IMR-90 (cell line): Measurements from ENCODE around the gene ZYG11A. TPM values are rescaled to one million over a fixed set of nuclear protein-coding genes. Genes with fewer than 3 reads are reported as not detected.

Experiments
- ATAC-seq: fragments of 200-7000 bp; cut with Tn5 transposase; 2 replicates; pipeline ENCODE4 v1.9.1; 2020; ENCODE audit warnings: low read depth, mild to moderate bottlenecking, moderate library complexity
- BruUV-seq: library from RNA; stranded (reverse); fragments of 400-500 nt; replicated peaks from 2 replicates; lab custom pipeline; 2021; lab: Mats Ljungman, UMichigan
- CTCF ChIA-PET: fragments of 300-600 bp; formaldehyde crosslinking; extraction: SDS; loops from one replicate; lab custom pipeline; 2021; ENCODE audit warnings: antibody characterized with exemption; lab: Yijun Ruan, JAX
- POLR2A ChIA-PET: fragments of 300-600 bp; sonication (Branson Sonifier 250); formaldehyde crosslinking; loops from one replicate; lab custom pipeline; 2022; ENCODE audit warnings: antibody characterized with exemption; ENCODE audit not compliant: unreplicated experiment; lab: Charles Lee
- DNase-seq: peaks from one replicate; pipeline ENCODE4 v3.0.0; 2013
- H2AFZ ChIP-seq: replicated peaks from 2 replicates; pipeline ENCODE3; 2013; ENCODE audit warnings: low read length, mild to moderate bottlenecking; ENCODE audit not compliant: poor library complexity
- H2AK5ac ChIP-seq: 2 replicates; pipeline ENCODE4 v1.6.1; 2013; ENCODE audit warnings: low read depth, low read length, inconsistent platforms
- H2AK9ac ChIP-seq: replicated peaks from 2 replicates; pipeline ENCODE3; 2013; ENCODE audit warnings: mild to moderate bottlenecking, low read depth, low read length, moderate library complexity; ENCODE audit not compliant: poor library complexity
- H2BK120ac ChIP-seq: 2 replicates; pipeline ENCODE4 v1.6.1; 2013; ENCODE audit warnings: low read depth, low read length, inconsistent platforms
- H2BK15ac ChIP-seq: 3 replicates; pipeline ENCODE4 v1.6.1; 2013; ENCODE audit warnings: low read depth, low read length, inconsistent platforms
- H2BK20ac ChIP-seq: 2 replicates; pipeline ENCODE4 v1.6.1; 2013; ENCODE audit warnings: low read depth, mild to moderate bottlenecking, inconsistent platforms, low read length, moderate library complexity
- H2BK5ac ChIP-seq: 2 replicates; pipeline ENCODE4 v1.6.1; 2013; ENCODE audit warnings: mild to moderate bottlenecking, low read depth, low read length, inconsistent platforms; ENCODE audit not compliant: poor library complexity, severe bottlenecking
- H3K14ac ChIP-seq: replicated peaks from 2 replicates; pipeline ENCODE4 v1.6.1; 2013; ENCODE audit warnings: low read depth, low read length, inconsistent platforms
- H3K18ac ChIP-seq: 2 replicates; pipeline ENCODE4 v1.6.1; 2013; ENCODE audit warnings: low read depth, low read length, control low read depth
- H3K23ac ChIP-seq: 2 replicates; pipeline ENCODE4 v1.6.1; 2013; ENCODE audit warnings: low read depth, low read length, inconsistent platforms
- H3K27ac ChIP-seq: 2 replicates; pipeline ENCODE4 v1.5.1; 2013; ENCODE audit warnings: mild to moderate bottlenecking, control low read depth, low read length; ENCODE audit not compliant: insufficient read depth
- H3K27me3 ChIP-seq: 2 replicates; pipeline ENCODE4 v1.6.1; 2013; ENCODE audit warnings: low read length; ENCODE audit not compliant: control insufficient read depth, insufficient read depth
- H3K36me3 ChIP-seq: 2 replicates; pipeline ENCODE4 v1.6.1; 2013; ENCODE audit warnings: low read length, mixed read lengths; ENCODE audit not compliant: control insufficient read depth, insufficient read depth
- H3K4ac ChIP-seq: 2 replicates; pipeline ENCODE4 v1.6.1; 2013; ENCODE audit warnings: low read depth, low read length, inconsistent platforms
- H3K4me1 ChIP-seq: 2 replicates; pipeline ENCODE4 v1.6.1; 2013; ENCODE audit warnings: low read length, mixed read lengths; ENCODE audit not compliant: control insufficient read depth, insufficient read depth
- H3K4me2 ChIP-seq: 2 replicates; pipeline ENCODE4 v1.6.1; 2013; ENCODE audit warnings: low read depth, mild to moderate bottlenecking, control low read depth, low read length, moderate library complexity
- H3K4me3 ChIP-seq: 2 replicates; pipeline ENCODE4 v1.5.1; 2013; ENCODE audit warnings: low read depth, mild to moderate bottlenecking, control low read depth, low read length, moderate library complexity; ENCODE audit not compliant: insufficient read depth
- H3K56ac ChIP-seq: 2 replicates; pipeline ENCODE4 v1.6.1; 2013; ENCODE audit warnings: low read length, inconsistent platforms; ENCODE audit not compliant: insufficient read depth; ENCODE audit errors: extremely low read depth
- H3K79me1 ChIP-seq, 2 experiments: 2 replicates each; pipeline ENCODE4 v1.6.1; 2013; ENCODE audit warnings: low read length in 2 of 2, inconsistent platforms in 1 of 2, low read depth in 1 of 2
- H3K9ac ChIP-seq: 2 replicates; pipeline ENCODE4 v1.6.1; 2013; ENCODE audit warnings: low read depth, low read length, control low read depth
- H3K9me1 ChIP-seq: 2 replicates; pipeline ENCODE4 v1.6.1; 2013; ENCODE audit warnings: low read length, inconsistent platforms; ENCODE audit not compliant: insufficient read depth
- H3K9me3 ChIP-seq: 2 replicates; pipeline ENCODE4 v1.6.1; 2013; ENCODE audit warnings: low read length; ENCODE audit not compliant: control insufficient read depth, insufficient read depth
- H4K20me1 ChIP-seq: 2 replicates; pipeline ENCODE4 v1.6.1; 2013; ENCODE audit warnings: low read length, inconsistent platforms; ENCODE audit not compliant: insufficient read depth
- H4K5ac ChIP-seq: 2 replicates; pipeline ENCODE4 v1.6.1; 2013; ENCODE audit warnings: mild to moderate bottlenecking, low read depth, low read length, control low read depth
- H4K8ac ChIP-seq, 2 experiments: 2 replicates each; pipeline ENCODE4 v1.6.1; 2013; ENCODE audit warnings: low read depth in 2 of 2, low read length in 2 of 2, control low read depth in 1 of 2, inconsistent platforms in 1 of 2
- H4K91ac ChIP-seq: 2 replicates; pipeline ENCODE4 v1.6.1; 2013; ENCODE audit warnings: low read depth, low read length, inconsistent platforms; ENCODE audit not compliant: insufficient read depth
- MAFK ChIP-seq: IDR thresholded peaks from 2 replicates; pipeline ENCODE4 v1.6.1; 2012; ENCODE audit warnings: low read depth, low read length, improper control_type of control experiment
- MAZ ChIP-seq: IDR thresholded peaks from 2 replicates; pipeline ENCODE4 v1.6.1; 2012; ENCODE audit warnings: low read depth, mild to moderate bottlenecking, low read length, improper control_type of control experiment, moderate library complexity, borderline replicate concordance
- MXI1 ChIP-seq: IDR thresholded peaks from 2 replicates; pipeline ENCODE4 v1.6.1; 2012; ENCODE audit warnings: low read depth, mild to moderate bottlenecking, low read length, moderate library complexity, borderline replicate concordance
- POLR2A ChIP-seq: IDR thresholded peaks from 2 replicates; pipeline ENCODE4 v1.6.1; 2012; ENCODE audit warnings: mild to moderate bottlenecking, low read depth, low read length
- RCOR1 ChIP-seq: IDR thresholded peaks from 2 replicates; pipeline ENCODE4 v1.6.1; 2012; ENCODE audit warnings: mild to moderate bottlenecking, low read length, improper control_type of control experiment; ENCODE audit not compliant: insufficient replicate concordance
- SMC3 ChIP-seq: fragments of 150-350 bp; IDR thresholded peaks from 2 replicates; pipeline ENCODE4 v1.6.1; 2016; ENCODE audit warnings: low read depth, mild to moderate bottlenecking, antibody characterized with exemption, low read length, moderate library complexity
- WGBS, 2 experiments: methylation state at CpG; one replicate each; pipeline versions ENCODE4 v1.1.5 to v1.1.7; 2013; ENCODE audit warnings: missing lambda C conversion rate in 2 of 2; ENCODE audit not compliant: insufficient read length in 1 of 2; ENCODE audit errors: extremely low coverage in 2 of 2; 5-methylcytosine and 5-hydroxymethylcytosine counted together
- dilution Hi-C: fragments of 300-500 bp; cut with HindIII; formaldehyde crosslinking; loops from one replicate; pipeline ENCODE4 v1.14.3; 2018; ENCODE audit warnings: low sequenced_read_pairs; ENCODE audit not compliant: unreplicated experiment
- in situ Hi-C: fragments of 300-500 bp; cut with MboI; formaldehyde crosslinking; loops from 3 replicates; pipeline ENCODE4 v1.14.3; 2019; ENCODE audit warnings: low sequenced_read_pairs, inconsistent platforms, mixed read lengths
- intact Hi-C: fragments of 100-400 bp; cut with micrococcal nuclease; formaldehyde crosslinking; loops from 2 replicates; pipeline ENCODE4 v1.10.0; 2022
- polyA plus RNA-seq, 3 experiments: library from polyadenylated mRNA; depleted of rRNA; stranded (reverse); fragments of >200 nt; gene quantifications; 2 replicates each; pipeline ENCODE4 v1.2.3, GENCODE V29; 2012; ENCODE audit warnings: low replicate concordance in 1 of 3
- total RNA-seq: library from RNA; depleted of rRNA; stranded (reverse); fragments of >200 nt; gene quantifications from 2 replicates; pipeline ENCODE4 v1.2.3, GENCODE V29; 2012

ZYG11A gene
- total and polyA plus RNA-seq, 2 of the 4 experiments (the other 2 are of a cell fraction), result 0.63 to 2.0 TPM

DNA sequence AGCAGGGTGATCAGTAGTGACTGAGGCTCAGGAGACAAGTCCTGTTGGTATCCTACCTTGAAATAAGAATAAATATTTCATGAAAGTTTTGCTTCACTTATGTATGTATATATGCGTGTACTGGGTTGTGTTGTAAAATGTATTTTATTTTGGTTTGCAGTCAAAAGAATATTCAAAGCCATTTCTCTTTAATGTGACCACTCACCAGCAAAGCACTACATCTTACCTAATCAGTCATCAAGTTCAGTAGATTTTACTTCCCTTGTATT is 95.6 kb downstream of the ZYG11A start:
- DNase-seq (no peak), ATAC-seq (no peak)
- in situ Hi-C loops (no loop called here), dilution Hi-C loops (no loop called here), intact Hi-C loops (no loop called here)
- Histone ChIP-seq H3K23ac (no peak overlapping the region), H3K4ac (no peak overlapping the region), H2BK20ac (no peak overlapping the region), H3K4me1 (peaks cover 2% of the 10 kb centered on the region; the same call in 1 of the 2 replicates), H4K20me1 (no peaks in the 10 kb centered on the region), H3K79me1 (peaks cover 11 to 16% of the 10 kb centered on the region in 2 experiments; a peak in 3 of 4 replicates), H2AK9ac (no peak overlapping the region), H3K4me3 (no peak overlapping the region), H3K4me2 (no peak overlapping the region), H2AFZ (no peak overlapping the region), H3K27me3 (no peaks in the 10 kb centered on the region), H2BK5ac (no peak overlapping the region), H3K9me1 (no peaks in the 10 kb centered on the region), H3K27ac (no peak overlapping the region), H4K91ac (no peak overlapping the region), H4K8ac (no peak overlapping the region), H4K5ac (no peak overlapping the region), H3K56ac (no peak overlapping the region), H3K18ac (no peak overlapping the region), H2BK120ac (no peak overlapping the region), H3K9ac (no peak overlapping the region), H3K36me3 (no peaks in the 10 kb centered on the region), H2BK15ac (no peak overlapping the region), H3K9me3 (no peaks in the 10 kb centered on the region), H2AK5ac (no peak overlapping the region), H3K14ac (no peak overlapping the region)
- TF ChIP-seq SMC3 (no peak), MAZ (no peak), MXI1 (no peak), POLR2A (no peak), RCOR1 (no peak), MAFK (no peak)
- ChIA-PET CTCF (no interaction called here), POLR2A (no interaction called here)
- no TSS peak for BruUV-seq
- WGBS, 2 experiments, result no CpG with 5 or more reads among the region's 1 CpG
